Esophagus squamous epithelium (tissue), 4 donors: Measurements from ENCODE around the gene UMOD.

Experiments used
- POLR2A ChIP-seq, 4 donors: fragments of 450-650 bp; IDR thresholded peaks; one replicate each; pipeline ENCODE4 v1.6.1; 2017; ENCODE audit warnings: antibody characterized with exemption in 4 of 4, mild to moderate bottlenecking in 4 of 4, moderate library complexity in 3 of 4
- TF ChIP-seq, protein P1 (sequence below), 6 experiments: fragments of 450-650 bp in 4 of 6; fragments of 200-600 bp in 2 of 6; sonication (generic) in 2 of 6; IDR thresholded peaks; one replicate each; pipeline ENCODE4 v1.5.1; 2016 to 2019; ENCODE audit warnings: antibody characterized with exemption in 6 of 6, mild to moderate bottlenecking in 4 of 6, moderate library complexity in 4 of 6

DNA sequence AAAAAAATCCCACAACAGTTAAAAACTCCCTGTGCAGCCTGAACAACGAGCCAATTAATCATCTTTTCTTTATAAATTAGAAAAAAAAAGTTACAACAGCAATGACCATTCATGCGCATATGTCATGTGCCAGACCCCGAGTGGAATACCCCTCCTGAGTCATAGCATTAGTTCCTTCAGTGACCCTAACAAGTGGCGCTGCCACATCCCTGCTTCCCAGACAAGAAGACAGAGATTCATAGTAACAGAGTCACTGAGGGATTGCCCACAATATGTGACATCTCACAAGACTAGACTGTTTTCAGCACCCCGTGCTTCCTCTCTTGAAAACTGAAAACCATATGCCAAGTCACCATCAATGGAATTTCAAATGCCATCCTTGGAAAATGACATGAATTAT lies 7.9 kb downstream of the UMOD start:
- TF ChIP-seq, protein P1, sequence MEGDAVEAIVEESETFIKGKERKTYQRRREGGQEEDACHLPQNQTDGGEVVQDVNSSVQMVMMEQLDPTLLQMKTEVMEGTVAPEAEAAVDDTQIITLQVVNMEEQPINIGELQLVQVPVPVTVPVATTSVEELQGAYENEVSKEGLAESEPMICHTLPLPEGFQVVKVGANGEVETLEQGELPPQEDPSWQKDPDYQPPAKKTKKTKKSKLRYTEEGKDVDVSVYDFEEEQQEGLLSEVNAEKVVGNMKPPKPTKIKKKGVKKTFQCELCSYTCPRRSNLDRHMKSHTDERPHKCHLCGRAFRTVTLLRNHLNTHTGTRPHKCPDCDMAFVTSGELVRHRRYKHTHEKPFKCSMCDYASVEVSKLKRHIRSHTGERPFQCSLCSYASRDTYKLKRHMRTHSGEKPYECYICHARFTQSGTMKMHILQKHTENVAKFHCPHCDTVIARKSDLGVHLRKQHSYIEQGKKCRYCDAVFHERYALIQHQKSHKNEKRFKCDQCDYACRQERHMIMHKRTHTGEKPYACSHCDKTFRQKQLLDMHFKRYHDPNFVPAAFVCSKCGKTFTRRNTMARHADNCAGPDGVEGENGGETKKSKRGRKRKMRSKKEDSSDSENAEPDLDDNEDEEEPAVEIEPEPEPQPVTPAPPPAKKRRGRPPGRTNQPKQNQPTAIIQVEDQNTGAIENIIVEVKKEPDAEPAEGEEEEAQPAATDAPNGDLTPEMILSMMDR (IDR thresholded peaks at IDR 0.05) = no peak
- TF ChIP-seq POLR2A (IDR thresholded peaks at IDR 0.05) = no peak
